HG03175 (cell line): ENCODE data around the gene RNU1-2.
A peak's percentile ranks its signal among the peaks of the same experiment; 100 is the strongest.
"Not testable (repeated sequence)": the region's sequence is repeated elsewhere in the genome, so short reads cannot be mapped to it uniquely, and the experiment has no call there.

ENCODE experiments used
- ATAC-seq: cut with Tn5 transposase; IDR thresholded peaks from one replicate; pipeline ENCODE4 v1.9.1; 2021; ENCODE audit warnings: mild to moderate bottlenecking, moderate library complexity; ENCODE audit not compliant: unreplicated experiment

Gene RNU1-2

DNA sequence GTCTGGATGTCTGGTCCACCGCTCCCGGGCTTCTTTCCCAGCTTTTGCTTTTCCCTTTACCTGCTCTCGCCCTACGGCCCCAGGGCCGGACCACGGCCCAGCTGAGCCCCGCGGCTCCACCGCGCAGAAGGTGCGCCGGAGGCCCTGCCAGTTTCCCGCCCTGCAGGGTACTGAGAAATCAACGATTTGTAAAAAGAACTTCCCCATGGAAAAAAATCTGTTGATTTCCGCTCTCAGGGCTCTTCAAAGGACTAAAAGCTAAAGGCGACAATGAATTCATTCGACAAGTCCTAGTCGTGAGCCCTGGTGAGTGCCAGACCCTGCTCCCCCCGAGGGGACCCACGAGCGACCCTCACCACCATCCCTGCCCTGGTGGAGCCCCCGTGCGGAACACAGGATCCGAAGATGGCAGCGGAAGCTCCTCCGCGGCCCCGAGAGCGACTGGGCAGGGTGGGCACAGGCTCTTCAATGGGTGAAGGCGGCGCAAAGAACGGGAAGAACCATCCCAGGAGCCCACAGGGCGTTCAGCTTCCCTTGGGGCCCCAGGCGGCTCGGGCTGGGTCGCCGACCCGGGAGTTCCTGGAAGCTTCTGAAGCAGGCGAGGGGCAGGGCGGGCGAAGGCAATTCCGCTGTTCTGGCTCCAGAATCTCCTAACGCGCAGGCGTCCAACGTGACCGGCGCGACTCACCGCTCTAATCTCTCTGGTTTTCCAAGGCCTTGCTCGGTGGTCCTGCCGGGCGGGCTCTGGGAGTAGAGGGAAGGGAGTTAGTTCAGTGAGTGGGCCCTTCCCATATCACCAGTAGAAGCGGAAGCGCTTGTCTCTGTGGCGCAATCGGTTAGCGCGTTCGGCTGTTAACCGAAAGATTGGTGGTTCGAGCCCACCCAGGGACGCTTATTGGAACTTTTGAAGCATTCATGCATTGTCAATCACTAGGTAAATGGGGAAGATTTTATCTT, 6.6 kb upstream of the RNU1-2 start:
- no peak for ATAC-seq

DNA sequence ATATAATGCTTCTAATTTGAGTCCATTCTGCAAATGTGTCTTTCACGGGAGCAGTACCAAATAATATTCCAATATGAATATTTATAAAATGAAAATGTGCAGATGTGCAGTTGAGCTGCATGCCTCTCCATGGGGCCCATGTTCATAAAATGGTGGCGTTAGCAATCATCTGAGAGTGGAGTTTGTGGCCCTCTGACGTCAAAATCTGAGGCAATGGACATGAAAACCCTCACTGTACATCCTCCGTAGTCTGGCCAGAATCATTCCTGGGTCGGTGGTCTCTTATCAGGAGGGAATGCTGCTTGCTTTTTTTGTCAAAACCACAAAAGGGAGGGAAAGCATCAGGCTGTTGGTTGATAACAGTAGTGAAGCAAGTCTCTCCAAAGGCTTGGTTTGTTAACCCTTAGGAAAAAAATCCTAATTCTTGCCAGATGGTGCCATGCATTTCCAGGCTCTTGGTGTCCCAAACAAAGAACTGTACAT, 5.2 kb upstream of the RNU1-2 start:
- ATAC-seq, result not testable (repeated sequence)

DNA sequence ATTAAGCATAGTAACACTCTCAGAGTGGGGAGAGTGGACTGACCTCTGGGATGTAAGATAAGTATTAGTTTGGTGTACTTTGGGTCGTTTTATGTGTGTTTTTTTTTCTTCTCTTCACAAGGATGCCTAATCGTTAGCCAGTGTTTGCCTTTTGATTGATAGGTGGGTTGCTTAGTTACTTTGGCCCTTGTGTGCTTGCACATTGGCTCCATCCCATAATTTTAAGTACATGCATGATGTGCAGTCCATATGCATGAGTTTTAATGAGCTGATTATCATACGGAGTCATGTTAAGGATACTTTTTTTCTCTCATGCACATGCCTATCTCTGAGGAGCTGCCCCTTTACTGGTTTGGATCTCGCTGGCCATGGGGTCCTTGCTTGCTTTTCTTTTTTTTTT, 4.7 kb upstream of the RNU1-2 start:
- not testable (repeated sequence) for ATAC-seq

DNA sequence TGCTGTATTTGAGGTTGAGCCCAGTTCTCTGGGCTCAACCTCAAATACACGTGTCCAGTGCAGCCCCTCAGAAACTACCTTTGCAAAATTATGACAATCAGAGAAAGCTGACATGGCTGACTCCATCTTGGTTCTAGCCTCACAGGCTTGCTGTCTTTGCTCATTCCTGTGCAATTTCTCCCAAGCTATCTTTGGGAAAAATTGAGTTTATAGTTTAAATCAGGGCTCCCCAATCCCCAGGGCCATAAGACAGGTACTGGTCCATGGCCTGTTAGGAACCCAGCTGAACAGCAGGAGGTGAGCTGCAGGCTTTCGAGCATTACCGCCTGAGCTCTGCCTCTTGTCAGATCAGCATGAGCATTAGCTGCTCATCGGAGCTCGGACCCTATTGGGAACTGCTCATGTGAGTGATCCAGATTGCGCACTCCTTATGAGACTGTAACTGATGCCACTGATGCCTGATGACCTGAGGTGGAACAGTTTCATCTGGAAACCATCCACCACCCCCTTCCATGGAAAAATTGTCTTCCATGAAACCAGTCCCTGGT, 2.7 kb upstream of the RNU1-2 start:
- ATAC-seq, result not testable (repeated sequence)

DNA sequence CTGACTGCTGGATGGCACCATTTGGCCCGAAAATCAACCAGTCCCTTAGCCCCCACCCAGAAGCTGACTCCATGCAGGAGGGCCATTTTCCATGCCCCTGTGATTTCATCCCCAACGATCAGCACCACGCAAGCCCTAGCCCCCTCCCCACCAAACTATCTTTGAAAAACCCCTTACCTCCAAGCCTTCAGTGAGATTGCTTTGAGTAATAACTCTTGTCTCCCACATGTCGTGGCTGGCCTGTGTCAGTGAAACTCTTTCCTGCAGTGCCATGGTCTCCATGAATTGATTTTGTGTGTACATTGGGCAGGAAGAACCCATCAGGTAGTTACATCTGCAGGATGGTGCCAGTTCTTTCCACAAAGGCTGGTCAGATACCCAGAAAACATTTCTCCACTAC, 2.0 kb upstream of the RNU1-2 start:
- ATAC-seq, result not testable (repeated sequence)

DNA sequence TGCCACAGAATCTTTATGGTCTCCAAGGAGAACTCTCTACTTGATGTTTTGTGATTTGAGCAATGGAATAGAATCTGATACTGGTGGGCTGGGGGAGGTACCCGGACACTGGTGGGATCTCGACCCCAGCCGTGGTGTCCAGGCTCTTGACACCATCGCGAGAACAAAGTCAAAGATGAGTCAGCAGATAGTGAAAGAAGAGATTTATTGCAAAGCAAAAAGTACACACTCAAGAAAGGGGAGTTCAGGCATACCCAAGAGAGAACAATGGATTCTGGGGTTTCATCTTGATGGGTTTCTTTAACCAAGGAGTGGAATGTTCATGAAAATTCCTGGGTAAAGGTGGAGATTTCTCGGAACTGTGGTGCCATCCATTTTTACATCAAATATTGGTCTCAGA, 1.4 kb upstream of the RNU1-2 start:
- ATAC-seq, result not testable (repeated sequence)

DNA sequence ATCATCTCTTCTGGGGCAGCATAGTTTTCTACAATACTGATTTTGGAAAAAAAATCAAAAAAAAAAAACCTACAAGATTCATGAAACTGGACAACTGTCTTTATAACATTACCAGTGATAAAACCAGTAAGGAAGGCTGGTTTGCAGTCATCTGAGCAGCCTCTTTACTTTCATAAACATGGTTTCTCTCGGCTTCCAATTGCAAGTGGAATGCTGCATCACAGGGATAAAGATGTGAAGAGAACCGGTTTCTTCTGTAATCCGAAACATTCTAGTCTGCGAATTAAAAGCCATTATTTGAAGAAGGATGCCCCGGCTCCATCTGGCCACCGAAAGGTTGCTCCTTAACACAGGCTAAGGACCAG, 565 bp upstream of the RNU1-2 start:
- ATAC-seq, result not testable (repeated sequence)

DNA sequence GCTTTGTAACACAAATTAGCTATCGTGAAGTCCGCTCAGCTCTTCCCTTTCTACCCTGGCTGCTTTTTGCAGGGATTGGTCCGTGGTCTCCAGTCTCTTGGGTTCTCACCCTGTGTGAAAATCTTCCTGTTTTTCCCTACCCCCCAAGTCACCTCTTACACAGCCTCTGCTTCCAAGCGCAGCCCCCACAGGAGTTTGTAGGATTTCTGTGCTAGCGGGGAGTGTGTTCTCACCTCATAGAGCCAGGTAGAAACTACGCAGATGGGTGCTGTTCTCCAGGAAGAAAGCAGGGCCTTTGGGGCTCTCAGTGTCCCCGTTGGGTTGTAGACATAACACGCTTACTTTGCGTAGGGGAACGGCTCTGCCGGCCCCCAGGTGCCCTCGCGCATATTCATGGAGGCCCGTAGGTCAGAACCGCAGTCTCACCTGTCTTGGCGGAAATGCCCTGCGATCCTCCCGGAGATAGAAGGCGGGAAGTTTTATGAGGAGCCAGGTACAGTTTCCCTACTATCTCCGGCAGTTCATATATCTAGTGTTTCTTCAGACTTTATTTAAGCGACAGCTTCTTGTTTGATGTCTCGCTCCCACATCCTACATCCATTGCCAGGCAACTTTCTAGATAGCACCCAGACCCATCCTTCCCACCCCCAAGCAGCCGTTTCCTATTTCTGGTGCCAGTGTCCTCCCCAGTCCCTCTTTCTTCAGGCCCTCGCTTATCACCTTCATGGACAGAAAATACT, 706 bp downstream of the RNU1-2 start:
- ATAC-seq, result peak; percentile 6

DNA sequence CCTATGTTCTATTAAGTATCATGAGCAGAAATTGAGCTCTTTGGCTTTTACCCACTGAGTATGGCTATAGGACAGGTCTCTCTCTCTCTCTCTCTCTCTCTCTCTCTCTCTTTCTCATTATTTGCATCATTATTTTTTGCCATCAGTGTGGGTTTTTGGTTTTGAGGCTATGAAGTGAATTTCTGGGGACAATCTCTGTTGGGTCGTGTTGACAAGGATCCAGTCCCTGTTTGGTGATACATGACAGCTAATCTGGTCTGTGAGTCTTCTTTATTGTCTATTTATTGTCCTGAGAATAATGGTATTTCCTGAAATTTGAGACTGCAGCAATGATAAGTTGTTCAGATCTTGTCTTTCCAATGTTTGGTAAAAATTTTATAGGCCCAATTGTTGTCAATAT, 1.9 kb downstream of the RNU1-2 start:
- ATAC-seq, result not testable (repeated sequence)

DNA sequence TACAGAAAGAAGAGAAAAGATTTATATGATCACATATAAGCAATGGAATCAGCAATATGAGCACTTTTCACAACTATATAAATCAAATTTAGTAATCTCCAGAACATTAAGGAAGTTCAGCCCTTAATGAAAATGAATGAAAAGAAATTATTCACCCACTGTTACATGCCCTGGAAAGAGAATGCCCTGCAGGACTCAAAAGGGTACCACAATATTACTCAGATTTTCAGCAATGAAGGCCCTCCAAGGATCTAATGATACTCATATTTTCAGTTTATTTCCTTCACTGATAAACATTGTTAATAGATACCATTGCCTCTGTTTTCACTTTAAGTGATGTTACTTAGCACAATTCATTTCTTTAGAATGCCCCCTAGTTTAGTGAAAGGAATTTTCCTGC, 2.5 kb downstream of the RNU1-2 start:
- ATAC-seq, result not testable (repeated sequence)

DNA sequence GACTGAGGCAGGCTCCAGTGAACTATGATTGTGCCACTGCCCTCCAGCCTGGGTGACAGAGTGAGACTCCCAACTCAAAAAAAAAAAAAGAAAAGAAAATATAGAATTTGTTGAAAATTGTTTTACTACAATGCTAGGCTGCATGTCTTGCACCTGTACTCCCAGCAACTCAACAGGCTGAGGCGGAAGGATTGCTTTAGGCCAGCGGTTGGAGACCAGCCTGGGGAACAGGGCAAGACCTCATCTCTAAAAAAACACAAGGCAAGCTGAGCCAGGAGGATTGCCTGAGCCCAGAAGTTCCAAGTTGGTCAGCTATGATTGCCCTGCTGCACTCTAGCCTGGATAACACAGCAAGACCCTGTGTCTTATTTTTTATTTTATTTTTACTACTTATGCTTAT, 3.2 kb downstream of the RNU1-2 start:
- not testable (repeated sequence) for ATAC-seq

DNA sequence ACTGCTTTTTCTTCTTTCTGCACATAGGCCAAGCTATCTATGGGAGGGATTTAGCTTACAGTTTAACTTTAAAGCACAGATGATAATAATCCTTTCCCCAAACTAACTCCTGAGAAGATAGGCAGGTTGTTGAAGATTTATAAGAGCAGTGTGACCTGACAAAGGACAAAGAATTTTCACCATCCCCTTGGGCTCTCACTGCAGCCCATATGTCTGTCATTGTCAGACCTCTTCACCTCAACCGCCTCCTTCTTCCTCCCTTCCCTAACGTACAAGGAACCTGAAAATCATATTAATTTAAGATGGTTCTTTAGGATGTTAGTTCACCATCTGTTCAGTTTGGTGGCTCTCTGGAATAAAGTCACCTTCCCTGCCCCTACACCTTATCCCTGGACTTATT, 5.0 kb downstream of the RNU1-2 start:
- no peak for ATAC-seq

DNA sequence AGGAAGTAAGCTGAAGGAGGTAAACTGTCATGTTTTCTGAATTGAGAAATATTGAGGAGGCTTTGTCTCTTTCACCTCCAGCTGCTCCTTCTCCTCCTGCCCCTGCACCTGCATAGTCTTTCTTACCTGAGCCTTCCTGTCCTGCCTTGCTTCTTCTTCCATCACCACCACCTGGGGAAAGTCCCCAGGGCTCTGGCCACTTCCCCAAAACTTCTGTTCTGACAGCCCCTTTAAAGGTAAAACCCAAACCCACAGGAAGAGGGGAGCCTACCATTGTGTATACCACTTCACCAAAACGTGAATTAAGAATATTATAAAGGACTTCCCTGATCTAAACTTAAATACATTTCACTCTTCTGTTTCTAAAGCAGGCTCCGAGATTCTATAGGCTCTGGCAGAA, 5.6 kb downstream of the RNU1-2 start:
- not testable (repeated sequence) for ATAC-seq

DNA sequence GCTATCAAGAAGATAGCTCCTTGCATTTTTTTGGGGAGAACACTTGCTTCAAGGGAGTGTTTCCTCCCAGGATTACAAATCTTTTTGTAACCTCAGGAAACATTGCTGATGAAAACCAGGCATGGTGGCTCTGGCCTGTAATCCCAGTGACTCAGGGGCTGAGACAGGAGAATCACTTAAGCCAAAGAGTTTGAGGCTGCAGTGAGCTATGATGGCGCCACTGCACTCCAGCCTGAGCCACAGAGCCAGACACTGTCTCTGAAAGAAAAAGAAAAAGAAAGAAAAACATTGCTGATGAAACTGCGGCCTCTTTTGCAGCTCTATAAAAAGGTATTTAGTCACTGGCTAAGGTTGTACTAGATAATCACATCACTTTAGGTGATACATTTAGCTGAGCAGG, 7.3 kb downstream of the RNU1-2 start:
- no peak for ATAC-seq

DNA sequence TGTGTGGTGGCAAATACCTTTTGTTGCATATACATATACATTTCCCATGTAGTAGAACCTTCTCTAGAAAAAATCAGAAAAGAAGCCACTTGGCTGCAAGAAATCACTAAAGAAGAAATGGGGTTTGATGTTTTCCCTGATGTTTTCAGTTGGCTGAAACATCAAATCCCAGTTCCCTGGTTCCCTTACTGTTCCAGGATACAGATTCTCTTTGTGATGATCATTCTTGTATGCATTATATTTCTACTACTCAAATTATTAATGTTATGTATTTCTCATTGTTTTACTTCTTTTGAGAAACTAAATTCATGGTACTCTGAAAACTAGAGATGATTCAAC, 7.6 kb downstream of the RNU1-2 start:
- ATAC-seq, result no peak

DNA sequence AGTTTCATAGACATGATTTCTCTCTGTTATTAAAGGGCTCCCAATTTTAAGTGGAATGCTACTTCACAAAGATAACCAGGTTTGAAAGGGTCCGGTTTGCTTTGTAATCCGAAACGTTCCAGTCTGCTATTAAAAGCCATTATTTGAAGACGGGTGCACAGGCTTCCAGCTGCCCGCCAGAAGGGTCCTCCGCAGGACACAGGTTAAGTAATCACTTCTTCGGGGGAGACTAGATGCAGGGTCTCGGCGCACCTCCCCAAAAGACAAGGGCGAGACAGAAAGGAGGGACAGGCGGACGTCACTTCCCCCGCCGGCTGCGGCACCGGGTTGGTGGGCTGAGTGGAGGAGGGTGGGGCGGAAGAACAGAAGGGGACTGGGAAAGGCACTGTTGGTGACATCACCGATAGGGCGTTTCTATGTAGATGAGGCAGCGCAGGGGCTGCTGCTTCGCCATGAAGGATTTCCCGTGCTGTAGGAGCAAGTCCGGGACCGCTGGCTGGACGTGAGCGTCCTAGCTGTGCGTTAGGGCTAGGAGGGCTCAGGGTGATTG, 8.9 kb downstream of the RNU1-2 start:
- ATAC-seq, result peak; percentile 91

DNA sequence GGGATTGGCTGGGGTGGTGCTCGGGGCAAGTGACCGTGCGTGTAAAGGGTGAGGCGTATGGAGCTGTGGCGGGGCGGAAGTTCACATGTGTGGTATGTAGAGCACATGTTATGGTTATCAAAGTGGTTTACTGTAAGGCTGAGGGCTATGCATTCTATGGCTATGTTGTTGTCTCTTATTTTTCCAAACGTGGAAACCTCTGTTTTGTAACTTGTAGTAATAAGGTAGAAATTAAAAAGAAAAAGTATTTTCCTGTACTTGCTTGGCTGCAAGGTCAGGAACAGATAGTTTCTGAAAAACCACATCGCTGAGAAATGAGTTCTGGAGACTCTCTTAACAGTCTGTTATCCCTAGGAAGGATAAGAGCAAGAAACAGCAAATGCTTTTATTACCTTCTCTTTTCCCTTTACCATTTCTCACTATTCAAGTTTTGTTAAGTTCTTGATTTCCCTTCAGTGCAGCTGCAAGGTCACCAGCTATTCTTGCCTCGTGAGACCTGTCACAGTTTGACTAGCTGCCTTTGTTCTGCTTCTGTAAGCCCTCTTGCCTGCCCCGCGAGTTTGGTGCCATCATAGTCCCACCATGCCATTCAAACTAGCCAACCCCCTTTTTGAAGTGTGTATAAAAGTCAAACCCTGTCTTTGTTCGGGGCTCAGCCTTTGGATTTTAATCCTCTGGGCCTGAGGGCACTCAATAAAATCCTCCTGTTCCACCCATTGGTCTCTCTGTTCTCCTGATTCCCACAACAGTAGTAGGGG, 9.5 kb downstream of the RNU1-2 start:
- peak; percentile 75 for ATAC-seq

DNA sequence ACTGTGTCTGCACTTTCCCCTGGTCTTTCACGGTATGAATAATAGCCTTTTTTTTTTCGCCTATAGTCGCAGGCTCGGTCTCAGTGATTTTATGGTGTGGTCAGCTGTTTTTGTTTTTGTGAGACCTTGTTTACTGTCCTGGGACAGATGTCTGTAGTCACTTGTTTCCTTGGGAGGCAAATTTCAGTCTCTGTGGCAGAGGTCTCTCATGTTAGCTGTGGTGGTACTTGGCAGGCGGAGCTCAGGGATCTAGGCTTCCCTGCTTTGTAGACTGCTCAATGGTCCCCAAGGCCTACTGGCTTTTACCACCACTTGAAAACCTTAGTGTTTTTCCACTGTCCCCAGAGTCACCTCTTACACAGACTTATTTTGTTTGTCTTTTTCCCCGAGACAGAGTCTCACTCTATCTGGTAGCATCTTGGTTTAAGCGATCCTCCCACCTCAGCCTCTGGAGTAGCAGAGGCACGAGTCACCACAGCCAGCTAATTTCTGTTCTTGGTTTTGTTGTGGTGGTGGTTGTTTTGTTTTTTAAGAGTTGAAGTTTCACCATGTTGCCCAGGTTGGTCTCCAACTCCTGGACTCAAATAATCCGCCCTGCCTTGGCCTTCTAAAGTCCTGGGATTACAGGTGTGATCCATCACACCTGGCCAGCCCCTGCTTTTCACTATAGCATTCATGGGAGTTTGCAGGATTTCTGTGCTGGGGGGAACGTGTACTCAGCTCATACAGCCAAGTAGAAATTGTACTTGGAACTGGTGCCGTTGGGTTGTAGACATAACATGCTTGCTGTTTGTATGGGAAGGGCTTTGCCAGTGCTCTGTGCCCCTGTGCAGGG, 10.3 kb downstream of the RNU1-2 start:
- no peak for ATAC-seq

DNA sequence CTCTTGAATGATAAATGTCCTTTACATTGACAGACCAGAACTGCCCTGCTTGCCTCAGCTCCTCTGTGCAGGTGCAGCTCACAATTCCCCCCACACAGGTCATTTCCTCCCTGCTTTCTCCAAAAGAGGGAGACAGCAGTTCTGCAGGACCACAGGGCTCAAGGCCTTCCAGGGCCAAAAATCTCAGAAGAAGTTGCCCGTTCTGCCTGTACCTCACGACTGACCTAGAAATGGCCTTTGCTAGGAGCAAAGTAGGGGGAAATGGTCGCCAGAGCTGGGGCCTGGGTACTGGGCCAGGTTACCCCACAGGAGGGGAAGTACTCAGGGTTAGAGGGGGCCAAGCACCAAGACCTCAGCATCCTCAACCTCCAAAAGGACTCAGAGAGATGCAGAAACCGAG, 11.1 kb downstream of the RNU1-2 start:
- no peak for ATAC-seq
